NCI-H82 treated with DMSO at 0.1 percent for 48 hours (cell line): ENCODE results near the gene LMAN2L.

ENCODE experiments used
- DNase-seq: peaks from one replicate; lab custom pipeline; 2025; ENCODE audit not compliant: unreplicated experiment; lab: John Stamatoyannopoulos, UW

LMAN2L gene

DNA sequence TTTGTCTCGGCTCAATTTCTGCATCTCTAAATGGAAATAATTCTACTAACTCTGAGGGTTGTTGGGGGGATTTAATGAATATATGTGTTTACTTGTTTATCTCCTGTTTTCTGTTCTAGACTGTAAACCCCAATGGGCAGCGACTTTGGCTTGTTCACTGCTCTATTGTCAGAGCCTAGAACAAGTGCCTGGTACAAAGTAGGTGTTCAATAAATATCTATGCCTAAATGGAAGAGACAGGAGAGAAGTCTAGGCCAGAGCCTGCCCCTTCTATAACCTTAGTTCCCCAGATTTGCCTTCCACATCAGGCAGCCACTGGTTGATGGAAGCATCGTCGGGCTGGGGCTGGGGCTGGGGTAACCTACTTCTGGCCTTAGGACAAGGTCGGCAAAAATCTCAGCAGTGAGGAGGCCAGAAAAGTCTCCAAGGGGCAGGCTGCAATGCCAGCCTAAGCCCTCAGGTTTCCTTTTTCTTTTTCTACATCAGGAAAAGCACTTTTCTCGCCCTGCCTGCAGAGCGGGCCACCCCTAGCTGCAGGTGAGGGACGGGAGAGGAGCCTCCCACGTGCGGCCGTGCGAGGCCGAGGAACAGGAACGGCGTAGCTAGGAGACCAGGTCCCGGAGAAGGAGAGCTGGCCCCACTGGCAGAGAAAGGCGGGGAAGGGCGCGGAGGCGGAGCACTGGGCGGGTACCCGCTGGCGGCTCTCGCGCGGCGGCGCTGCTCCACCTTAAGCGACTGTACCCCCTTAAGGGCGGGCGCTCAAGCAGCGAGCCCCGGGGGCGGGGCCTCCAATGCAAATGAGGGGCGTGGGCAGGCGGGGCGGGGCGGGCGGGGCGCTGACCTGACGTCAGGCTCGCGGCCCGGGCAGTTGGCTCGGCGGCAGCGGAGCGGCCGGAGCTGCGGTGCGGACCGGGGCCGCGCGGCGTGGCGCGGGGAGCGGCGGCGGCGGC is 20.4 kb upstream of the LMAN2L start, which contains the start of gene CNNM4:
Gene CNNM4 (plus strand): TSS at position 867 of the 950 bp plus-strand sequence. CDS start 98 bp downstream, outside the sequence.
- DNase-seq, result peak; percentile 82

DNA sequence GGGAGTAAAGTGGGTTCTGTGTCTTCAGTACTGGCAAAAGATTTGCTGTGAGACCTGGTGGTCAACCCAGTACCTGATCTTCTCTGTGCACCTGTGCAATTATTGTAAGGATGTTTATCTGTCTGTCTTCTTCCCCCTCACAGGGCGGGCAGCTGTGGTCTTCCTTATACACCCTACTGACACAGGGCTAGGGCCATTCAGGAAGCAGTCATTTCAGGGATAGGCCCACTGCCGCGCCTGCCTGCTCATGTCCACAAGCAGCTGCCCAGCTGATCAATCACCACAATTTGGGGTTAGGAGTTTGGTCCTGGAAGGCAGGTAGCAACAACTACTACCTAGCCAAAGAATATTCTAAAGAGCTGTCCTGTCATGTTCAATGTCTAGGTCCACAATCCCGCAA is 19.7 kb upstream of the LMAN2L start:
- DNase-seq, result no peak

DNA sequence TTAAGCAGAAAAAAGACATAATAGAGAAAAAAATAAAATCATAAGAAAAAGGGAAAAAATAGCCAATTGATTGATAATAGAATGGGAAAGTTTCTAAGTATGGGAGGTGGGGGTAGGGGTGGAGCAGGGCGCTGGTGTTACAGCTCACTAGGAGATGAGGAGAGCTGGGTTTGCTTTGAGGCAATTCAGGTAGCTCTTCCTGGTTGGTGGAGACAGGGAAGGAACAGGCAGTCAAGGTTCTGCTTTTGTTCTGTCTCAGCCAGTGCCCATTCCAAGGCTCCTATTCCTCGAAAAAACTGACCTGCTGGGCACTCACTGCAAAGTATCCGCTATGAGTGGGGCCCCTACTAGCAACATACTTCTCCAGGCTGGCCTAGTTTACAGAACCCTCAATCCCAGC is 19.1 kb upstream of the LMAN2L start:
- DNase-seq, result no peak

DNA sequence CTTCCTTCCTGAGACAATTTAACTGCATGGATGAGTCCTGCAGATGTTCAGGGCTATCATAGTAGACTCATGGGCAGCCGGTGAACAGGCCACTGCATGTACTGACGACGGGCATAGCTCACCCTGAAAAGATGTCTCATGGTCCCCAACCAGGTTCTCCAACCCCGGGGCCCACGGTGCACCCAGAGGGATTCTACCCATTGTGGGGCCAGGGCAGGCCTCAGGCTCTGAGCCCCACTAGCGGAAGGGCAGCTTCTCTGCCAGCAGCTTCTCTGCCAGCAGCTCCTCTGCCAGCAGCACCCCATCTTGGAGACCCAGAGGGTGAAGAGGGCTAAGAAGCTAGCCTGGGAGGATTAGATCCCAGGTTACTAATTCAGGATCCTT is 17.6 kb upstream of the LMAN2L start:
- DNase-seq, result no peak

DNA sequence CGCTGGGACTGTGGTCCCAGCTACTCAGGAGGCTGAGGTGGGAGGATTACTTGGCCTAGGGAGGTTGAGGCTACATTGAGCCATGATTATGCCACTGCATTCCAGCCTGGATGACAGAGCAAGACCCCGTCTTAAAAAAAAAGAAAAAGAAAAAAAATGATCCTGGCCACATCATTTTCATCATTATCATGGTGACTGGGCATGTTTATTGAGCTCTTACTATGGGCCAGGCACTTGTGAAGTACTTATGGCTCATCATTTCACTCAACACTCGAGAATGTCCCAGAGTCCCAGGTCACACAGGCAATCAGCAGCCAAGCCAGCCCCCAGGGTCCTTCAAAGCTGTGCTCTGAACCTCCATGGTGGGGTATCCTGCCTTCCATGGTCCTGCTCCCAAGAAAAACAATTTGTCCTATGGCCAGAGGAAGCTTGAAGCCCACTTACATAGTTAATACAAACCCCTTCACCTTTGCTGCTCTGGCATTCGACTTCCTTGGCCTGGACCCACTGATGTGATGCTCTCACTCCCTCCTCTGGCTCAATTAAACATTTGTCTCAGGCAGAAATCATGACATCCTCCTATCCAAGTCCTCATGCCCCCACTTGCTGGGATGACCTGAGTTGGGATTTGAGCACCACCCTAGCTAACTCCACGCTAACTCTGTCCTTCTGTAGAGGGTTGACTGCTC is 17.1 kb upstream of the LMAN2L start:
- DNase-seq, result no peak

DNA sequence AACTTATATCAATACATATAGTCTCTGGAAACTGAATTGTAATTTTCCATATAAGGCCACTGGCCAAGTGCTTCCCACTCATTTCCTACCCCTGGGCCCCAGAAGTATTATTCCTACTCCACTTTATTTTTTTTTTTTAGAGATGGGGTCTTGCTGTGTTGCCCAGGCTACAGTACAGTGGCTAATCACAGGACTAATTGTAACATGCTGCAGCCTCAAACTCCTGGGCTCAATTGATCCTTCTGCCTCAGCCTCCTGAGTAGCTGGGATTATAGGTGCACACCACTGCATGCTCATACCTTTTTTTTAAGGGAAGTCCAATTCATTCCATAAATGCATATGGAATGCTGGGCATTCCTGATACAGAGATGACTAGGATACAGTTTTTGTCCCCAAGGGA is 14.5 kb upstream of the LMAN2L start:
- no peak for DNase-seq

DNA sequence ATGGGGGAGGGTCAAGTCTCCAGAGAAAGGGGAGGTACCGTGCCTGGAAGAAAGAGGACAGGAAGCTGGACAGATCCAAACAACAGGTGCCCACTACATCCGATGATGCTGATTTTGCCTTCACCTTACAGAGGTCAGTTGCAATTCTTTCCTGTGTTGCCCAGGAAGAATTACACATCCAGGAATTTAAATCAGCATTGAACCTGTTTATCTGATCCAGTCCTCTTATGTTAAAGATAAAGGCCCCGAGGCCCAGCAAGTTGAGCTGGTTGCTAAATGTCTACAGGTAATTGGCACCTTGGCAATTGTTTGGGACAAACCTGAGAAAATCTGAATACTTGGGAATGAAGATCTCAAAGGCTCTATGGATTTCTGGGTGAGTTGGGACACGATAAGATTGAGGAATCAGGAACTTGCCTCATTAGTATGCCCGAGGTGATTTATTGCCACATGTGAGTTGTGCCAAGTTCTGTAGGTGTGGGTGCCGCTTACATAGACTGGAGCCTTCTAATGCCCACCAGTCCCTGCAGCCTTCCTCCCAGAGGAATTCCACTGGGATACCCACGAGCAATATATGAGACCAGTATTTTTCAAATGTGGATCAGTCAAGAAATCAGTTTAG is 13.9 kb upstream of the LMAN2L start:
- no peak for DNase-seq

DNA sequence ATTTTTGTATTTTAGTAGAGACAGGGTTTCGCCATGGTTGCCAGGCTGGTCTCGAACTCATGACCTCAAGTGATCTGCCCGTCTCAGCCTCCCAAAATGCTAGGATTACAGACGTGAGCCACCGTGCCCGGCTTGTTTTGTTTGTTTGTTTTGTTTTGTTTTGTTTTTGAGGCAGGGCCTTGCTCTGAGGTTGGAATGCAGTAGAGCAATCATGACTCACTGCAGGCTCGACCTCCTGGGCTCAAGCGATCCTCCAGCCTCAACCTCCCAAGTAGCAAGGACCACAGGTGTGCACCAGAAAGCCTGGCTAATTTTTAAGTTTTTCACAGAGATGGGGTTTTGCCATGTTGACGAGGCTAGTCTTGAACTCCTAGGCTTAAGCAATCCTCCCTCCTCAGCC is 11.9 kb upstream of the LMAN2L start:
- no peak for DNase-seq

DNA sequence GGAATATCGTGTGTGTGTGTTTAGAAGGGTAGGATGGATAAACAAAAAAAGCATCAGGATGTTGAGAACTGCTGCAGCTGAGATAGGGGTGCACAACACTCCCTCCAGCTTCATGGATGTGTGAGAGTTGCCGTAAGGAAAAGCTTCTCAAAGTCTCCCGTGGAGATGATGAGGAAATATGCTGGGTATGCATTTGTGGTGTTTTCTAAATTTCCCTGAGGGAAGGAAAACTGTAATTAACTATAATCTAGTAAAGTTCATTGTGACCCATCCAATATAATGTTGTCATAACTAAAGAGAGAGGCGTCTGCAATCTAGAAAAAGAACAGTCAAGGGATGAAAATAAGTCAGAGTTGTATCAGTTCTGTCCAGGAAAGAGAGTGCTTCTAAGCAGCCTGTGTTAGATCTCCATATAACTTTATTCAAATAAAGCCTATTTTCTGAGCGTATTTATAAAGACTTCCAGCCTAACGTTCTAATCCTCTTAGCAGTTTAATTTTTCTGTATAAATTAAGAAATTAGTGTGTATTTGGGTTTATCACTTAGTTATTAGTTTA is 7.3 kb upstream of the LMAN2L start:
- DNase-seq, result no peak

DNA sequence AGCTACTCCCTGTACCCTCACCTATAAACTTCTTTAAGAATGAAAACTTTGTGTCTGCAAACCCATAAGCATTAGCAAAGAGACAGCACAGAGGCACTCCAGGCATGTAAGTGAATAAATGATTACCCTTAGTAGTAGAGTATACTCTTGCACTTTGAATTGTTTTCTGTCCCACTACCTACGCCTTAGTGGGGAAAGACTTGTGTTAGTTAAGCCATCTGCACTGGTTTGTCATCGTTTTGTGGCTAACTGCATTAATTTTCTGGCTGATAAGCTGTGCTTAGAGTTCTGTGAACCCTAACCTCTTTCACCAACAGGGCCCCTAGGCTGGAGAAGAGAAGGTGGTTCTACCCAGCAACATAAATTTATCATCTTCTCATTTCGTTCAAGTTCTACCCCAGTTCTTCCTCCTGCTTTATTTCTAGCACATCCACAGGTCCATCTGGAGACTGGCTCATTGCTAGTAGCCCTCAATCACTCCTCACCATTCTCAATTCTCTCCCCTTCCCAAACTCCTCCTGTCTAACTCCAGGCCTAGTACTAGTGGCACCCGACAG is 710 bp downstream of the LMAN2L start:
- DNase-seq, result no peak

DNA sequence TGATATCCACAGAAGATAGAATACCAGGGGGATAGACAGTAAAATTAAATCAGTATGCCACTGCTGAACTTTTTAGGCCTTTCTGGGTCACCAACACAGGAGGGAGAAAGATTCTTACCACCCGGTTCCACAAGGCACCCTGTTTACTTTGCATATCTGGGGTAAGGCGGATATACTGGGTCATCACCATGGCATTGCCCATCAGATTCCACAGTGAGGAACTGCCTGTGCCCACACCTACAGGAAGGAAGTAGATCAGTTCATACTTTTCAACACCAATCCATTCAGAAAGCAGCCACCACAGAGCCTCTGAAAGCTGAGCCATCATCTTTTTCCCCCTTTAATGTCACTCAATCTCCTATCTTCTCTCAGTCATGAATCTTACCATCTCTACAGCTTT is 2.0 kb downstream of the LMAN2L start:
- no peak for DNase-seq

DNA sequence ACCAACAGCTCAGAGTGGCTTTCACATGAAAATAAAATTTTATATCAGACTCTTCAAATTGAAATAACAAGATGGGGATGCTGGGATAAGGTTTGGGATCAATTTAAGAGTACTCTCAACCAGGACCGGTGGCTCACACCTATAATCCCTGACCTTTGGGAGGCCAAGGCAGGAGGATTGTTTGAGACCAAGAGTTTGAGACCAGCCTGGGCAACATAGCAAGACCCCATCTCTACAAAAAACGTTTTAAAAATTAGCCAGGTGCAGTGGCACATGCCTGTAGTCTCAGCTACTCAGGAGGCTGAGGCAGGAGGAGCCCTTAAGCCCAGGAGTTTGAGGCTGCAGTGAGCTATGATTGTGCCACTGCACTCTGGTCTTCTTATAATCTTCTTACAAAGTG is 2.6 kb downstream of the LMAN2L start:
- DNase-seq, result no peak

DNA sequence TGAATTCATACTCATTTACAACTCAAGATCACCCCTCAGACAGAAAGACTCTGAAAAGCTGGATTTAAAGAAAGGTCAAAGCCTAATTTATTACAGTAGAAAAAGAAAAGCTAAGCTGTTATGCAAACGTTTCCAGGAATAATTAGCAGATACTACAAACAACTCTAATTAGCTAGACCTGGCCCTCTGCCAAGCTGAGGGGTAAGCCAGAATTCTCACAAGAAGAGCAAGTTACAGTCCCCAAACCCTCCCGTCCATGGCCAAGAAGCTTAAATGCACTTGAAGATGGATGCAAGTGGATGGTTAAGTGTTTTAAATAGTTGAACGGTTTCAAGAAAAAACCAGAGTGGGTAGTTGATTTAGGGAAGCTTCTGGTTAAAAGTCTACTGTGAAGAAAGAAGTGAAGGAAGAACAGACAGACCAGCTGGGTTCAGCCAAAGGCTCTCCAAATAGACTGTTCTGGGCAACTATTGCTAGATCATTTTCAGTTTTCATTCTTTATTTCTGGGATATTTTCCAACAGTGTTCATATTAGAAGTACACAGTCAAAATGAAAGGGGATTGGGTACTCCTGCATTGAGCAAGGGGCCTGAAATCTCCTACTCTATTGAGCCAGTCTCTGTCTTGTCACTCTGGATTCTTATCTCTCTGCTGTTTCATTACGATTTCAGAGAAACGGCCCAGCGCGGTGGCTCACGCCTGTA is 4.8 kb downstream of the LMAN2L start:
- DNase-seq, result peak; percentile 19

DNA sequence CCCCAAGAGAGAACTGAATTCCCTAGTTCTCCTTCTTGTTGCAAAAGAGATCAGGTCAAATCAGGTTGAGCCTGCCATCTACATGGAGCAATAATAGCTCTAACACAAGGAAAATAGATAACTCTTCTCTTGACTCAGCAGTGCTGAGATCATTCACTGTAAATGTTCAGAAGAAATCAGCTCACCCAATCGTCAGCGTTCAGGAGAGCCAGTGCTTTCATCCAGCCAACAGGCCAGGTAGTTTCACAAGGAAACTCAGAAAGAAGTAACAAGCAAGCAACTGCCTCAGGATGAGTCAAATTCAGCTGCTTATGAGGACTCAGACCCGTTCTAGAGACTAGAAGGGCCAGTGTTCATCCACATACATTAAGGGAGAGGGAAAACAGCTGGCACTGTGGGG is 5.9 kb downstream of the LMAN2L start:
- DNase-seq, result no peak

DNA sequence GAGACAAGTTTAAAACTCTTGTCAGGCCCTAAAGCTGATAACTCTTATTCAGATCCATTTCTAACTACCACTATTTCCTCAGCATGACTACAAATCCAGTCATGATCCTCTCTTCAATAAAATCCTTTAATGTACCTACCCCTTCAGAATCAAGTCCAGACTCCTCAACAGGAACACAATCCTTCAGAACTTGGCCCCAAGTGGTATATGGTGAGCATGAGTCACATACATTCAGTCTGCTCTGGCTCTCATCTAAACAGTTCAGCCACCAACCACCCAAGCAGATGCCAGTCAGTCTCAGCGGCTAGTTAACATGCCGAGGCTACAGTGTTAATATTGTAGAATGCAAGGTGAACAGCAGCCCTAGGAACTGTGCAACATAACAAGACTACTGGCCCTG is 9.7 kb downstream of the LMAN2L start:
- DNase-seq, result no peak

DNA sequence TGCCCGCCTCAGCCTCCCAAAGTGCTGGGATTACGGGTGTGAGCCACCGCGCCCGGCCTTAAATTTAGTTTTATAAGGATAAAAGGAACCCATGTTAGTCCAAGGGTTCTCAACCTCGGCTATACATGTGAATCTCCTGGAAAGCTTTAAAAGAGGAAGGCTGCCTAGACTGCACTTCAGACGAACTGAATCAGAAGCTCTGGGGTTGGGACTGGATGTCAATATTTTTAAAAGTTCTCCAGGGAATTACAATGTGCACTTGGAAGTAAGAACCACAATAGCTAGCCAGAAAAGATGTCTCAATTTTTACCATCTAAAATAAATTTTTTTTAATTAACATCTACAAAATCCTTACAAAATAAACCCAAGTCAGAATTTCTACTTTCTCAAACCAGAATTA is 10.1 kb downstream of the LMAN2L start:
- DNase-seq, result no peak

DNA sequence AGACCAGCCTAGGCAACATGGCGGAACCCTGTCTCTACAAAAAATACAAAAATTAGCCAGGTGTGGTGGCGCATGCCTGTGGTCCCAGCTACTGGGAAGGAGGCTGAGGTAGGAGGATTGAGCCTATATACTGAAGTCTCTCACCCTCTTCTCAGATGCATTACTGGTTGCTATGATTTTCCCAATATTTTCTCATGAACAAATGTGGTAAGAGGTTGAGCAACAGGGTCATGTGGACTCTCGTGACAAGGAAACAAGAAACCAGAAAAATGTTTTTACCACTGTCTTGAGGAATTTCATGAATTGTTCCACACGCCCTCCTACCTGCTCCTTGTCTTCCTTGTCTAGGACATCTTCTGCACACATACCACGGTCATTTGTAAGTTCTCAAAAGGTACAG is 12.4 kb downstream of the LMAN2L start:
- no peak for DNase-seq

DNA sequence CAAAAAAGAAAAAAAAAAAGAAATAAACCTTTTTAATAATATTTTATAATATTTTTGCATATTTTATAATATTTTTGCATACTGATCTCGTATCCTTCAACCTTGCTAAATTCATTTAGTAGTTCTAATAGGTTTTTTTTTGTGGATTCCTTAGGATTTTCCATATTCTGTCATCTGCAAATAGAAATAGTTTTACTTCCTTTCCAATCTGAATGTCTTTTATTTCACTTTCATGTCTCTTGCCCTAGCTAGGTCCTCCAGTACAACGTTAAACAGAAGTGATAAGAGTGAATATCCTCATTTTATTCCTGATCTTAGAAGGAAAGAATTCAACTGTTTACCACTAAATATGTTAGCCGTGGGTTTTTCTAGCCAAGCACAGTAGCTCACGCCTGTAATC is 13.7 kb downstream of the LMAN2L start:
- DNase-seq, result no peak

DNA sequence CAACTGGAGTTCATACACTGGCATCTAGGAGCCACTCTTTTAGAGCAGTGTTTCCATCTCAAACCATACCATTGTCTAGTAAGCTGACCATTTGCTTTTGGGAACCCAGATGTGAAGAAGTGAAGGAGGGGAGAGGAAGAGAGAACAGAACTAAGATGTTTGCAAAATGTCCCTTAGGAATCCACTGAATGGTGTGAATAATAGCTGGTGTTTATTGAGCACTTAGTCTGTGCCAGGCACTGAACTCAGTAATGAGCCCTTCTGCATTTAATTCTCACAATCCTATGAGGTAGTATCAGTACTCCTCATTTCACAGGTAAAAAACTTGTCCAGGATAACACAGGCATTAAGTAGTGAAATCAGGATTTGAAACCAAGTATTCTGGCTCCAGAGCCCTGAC is 23.5 kb downstream of the LMAN2L start:
- DNase-seq, result no peak

DNA sequence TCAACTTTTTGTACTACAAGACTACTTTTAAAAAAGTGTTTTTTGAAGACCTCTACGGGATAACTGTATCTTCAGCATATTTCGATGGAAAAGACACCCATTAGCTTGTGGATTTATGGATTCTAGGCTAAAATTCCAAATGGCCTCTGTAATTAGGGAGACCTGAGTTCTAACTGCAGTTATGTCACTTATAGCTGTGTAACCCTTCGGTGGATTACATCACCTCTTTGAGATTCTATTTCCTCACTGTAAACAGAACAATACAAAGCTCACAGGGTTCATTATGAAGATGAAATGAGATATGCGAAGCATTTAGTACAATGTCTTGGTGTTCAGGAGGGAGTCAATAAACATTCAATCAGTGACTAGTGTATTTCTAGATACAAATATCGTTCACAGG is 24.2 kb downstream of the LMAN2L start:
- no peak for DNase-seq

DNA sequence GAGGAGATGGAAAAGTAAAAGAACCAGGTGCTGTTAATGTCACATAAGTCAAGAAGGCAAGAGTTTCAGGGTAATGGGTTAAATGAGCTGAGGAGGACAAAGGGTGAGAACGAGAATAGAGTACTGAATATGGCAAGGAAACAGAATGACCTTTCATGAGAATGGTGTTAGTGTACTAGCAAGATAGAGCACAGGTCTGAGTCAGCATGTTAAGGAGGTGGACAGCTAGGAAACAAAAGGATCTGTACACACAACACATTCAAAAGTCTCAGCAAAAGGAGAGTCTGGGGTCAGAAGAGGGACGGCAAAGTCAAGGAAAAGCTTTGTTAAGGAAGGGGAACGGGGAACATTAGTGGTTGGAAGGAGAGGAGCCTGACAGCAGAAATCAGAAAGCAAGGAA is 28.9 kb downstream of the LMAN2L start:
- no peak for DNase-seq
